SU-DHL-6 (cell line): Measurements from ENCODE around the gene DACT3.

Source experiments
- CTCF ChIP-seq: fragments of 200-600 bp; sonication (generic); IDR thresholded peaks from one replicate; pipeline ENCODE4 v1.5.1; 2017; ENCODE audit warnings: antibody characterized with exemption, mild to moderate bottlenecking, low read length, moderate library complexity; ENCODE audit not compliant: insufficient read depth, poor library complexity, severe bottlenecking
- EZH2phosphoT487 ChIP-seq: fragments of 200-600 bp; sonication (generic), shearing (Covaris generic); conservative IDR thresholded peaks from 2 replicates; pipeline ENCODE4 v1.6.1; 2018; ENCODE audit warnings: mild to moderate bottlenecking, antibody characterized with exemption, low read length, moderate library complexity, mixed read lengths

GRCh38 chr19:46654621-46655152 lies 6.3 kb downstream of the DACT3 start:
- TF ChIP-seq CTCF = no peak
- no peak for TF ChIP-seq EZH2phosphoT487
